Hepatocyte (in vitro differentiated cells): Measurements from ENCODE around the gene MIR17HG. TPM values are rescaled to one million over a fixed set of nuclear protein-coding genes. Genes with fewer than 3 reads are reported as not detected.
"Not testable (repeated sequence)": the region's sequence is repeated elsewhere in the genome, so short reads cannot be mapped to it uniquely, and the experiment has no call there.

Experiments
- DNase-seq: peaks from one replicate; pipeline ENCODE4 v3.0.0-alpha.2; 2016; ENCODE audit warnings: low spot score
- H2AFZ ChIP-seq: fragments of 200-600 bp; sonication (generic); 2 replicates; pipeline ENCODE4 v1.6.0; 2016; ENCODE audit warnings: antibody characterized with exemption, mild to moderate bottlenecking
- H3K27ac ChIP-seq: fragments of 200-600 bp; sonication (generic); 2 replicates; pipeline ENCODE4 v1.5.1; 2016; ENCODE audit warnings: mild to moderate bottlenecking
- H3K27me3 ChIP-seq: fragments of 200-600 bp; sonication (generic); 2 replicates; pipeline ENCODE4 v1.6.1; 2016
- H3K36me3 ChIP-seq: fragments of 200-600 bp; sonication (generic); replicated peaks from 2 replicates; pipeline ENCODE4 v1.5.1; 2016; ENCODE audit warnings: low read depth; ENCODE audit not compliant: insufficient read depth
- H3K4me1 ChIP-seq: fragments of 200-600 bp; sonication (generic); 2 replicates; pipeline ENCODE4 v1.5.1; 2016; ENCODE audit warnings: mild to moderate bottlenecking, moderate library complexity; ENCODE audit not compliant: insufficient read depth
- H3K4me2 ChIP-seq: fragments of 200-600 bp; sonication (generic); 2 replicates; pipeline ENCODE4 v1.6.0; 2016
- H3K4me3 ChIP-seq: fragments of 200-600 bp; sonication (generic); 2 replicates; pipeline ENCODE4 v1.5.1; 2016; ENCODE audit warnings: mild to moderate bottlenecking
- H3K79me2 ChIP-seq: fragments of 200-600 bp; sonication (generic); 2 replicates; pipeline ENCODE4 v1.6.0; 2017; ENCODE audit warnings: mild to moderate bottlenecking
- H3K9me2 ChIP-seq: fragments of 200-600 bp; sonication (generic); replicated peaks from 2 replicates; pipeline ENCODE4 v1.6.0; 2017; ENCODE audit warnings: mild to moderate bottlenecking; ENCODE audit not compliant: insufficient read depth
- H3K9me3 ChIP-seq: fragments of 200-600 bp; sonication (generic); 2 replicates; pipeline ENCODE4 v1.5.1; 2016; ENCODE audit warnings: low read depth, mild to moderate bottlenecking
- H4K20me1 ChIP-seq: fragments of 200-600 bp; sonication (generic); 2 replicates; pipeline ENCODE4 v1.6.0; 2016; ENCODE audit warnings: mild to moderate bottlenecking; ENCODE audit not compliant: insufficient read depth, poor library complexity, severe bottlenecking
- EZH2 ChIP-seq: fragments of 200-600 bp; sonication (generic); IDR thresholded peaks from 2 replicates; pipeline ENCODE4 v1.6.1; 2016; ENCODE audit warnings: antibody characterized with exemption, mild to moderate bottlenecking, borderline replicate concordance
- EZH2phosphoT487 ChIP-seq: fragments of 200-600 bp; sonication (generic); IDR thresholded peaks from one replicate; pipeline ENCODE4 v1.6.1; 2018; ENCODE audit warnings: antibody characterized with exemption, mild to moderate bottlenecking, low read depth, moderate library complexity; ENCODE audit not compliant: unreplicated experiment, severe bottlenecking
- WGBS: methylation state at CpG from one replicate; pipeline ENCODE4 v1.1.6; 2016; ENCODE audit warnings: low lambda C conversion rate; ENCODE audit errors: missing lambda C conversion rate; 5-methylcytosine and 5-hydroxymethylcytosine counted together
- polyA plus RNA-seq: library from polyadenylated mRNA; unstranded; fragments of >200 nt; fragmentation: Nextera tagmentation; extraction: Ambion mirVana; gene quantifications from 2 replicates; pipeline ENCODE4 v1.2.1, GENCODE V29; 2016
- total RNA-seq: library from RNA; depleted of rRNA; stranded (reverse); fragments of >200 nt; gene quantifications from 2 replicates; pipeline ENCODE4 v1.2.3, GENCODE V29; 2014
- TF ChIP-seq, protein P1 (sequence below): fragments of 200-600 bp; sonication (generic); IDR thresholded peaks from 2 replicates; pipeline ENCODE4 v1.5.1; 2016; ENCODE audit warnings: antibody characterized with exemption, mild to moderate bottlenecking; ENCODE audit not compliant: poor library complexity

Gene MIR17HG
- total and polyA plus RNA-seq, 2 experiments from 2014 or later, result 2.6 to 8.4 TPM

- Histone ChIP-seq H3K27me3 (peaks cover under 1% of the 10 kb centered on the region), H3K79me2 (peaks cover 48% of the 10 kb centered on the region), H3K36me3 (no peaks in the 10 kb centered on the region), H2AFZ (no peak overlapping the region), H3K4me3 (no peak overlapping the region), H3K4me1 (peaks cover 34% of the 10 kb centered on the region), H3K9me2 (no peaks in the 10 kb centered on the region), H3K4me2 (peak overlapping the region; percentile 83), H4K20me1 (peaks cover 43% of the 10 kb centered on the region), H3K9me3 (no peaks in the 10 kb centered on the region), H3K27ac (no peak overlapping the region)
- WGBS, result 83% methylated on average over 5 of the region's 5 CpGs
- DNase-seq, result no peak
- TF ChIP-seq EZH2phosphoT487 (no peak), EZH2 (no peak)
- TF ChIP-seq, protein P1, sequence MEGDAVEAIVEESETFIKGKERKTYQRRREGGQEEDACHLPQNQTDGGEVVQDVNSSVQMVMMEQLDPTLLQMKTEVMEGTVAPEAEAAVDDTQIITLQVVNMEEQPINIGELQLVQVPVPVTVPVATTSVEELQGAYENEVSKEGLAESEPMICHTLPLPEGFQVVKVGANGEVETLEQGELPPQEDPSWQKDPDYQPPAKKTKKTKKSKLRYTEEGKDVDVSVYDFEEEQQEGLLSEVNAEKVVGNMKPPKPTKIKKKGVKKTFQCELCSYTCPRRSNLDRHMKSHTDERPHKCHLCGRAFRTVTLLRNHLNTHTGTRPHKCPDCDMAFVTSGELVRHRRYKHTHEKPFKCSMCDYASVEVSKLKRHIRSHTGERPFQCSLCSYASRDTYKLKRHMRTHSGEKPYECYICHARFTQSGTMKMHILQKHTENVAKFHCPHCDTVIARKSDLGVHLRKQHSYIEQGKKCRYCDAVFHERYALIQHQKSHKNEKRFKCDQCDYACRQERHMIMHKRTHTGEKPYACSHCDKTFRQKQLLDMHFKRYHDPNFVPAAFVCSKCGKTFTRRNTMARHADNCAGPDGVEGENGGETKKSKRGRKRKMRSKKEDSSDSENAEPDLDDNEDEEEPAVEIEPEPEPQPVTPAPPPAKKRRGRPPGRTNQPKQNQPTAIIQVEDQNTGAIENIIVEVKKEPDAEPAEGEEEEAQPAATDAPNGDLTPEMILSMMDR, result no peak
These were observed 3.6 kb downstream of the MIR17HG start for GRCh38 chr13:91351123-91351522.

GRCh38 chr13:91351980-91352379 lies 4.5 kb downstream of the MIR17HG start:
- peaks cover 48% of the 10 kb centered on the region for H3K79me2 ChIP-seq
- no peak for DNase-seq
- H3K27ac ChIP-seq, result no peak overlapping the region
- TF ChIP-seq, protein P1, result no peak
- TF ChIP-seq EZH2, result no peak
- no peak for TF ChIP-seq EZH2phosphoT487
- H3K4me1 ChIP-seq, result peaks cover 34% of the 10 kb centered on the region
- no peaks in the 10 kb centered on the region for H3K27me3 ChIP-seq
- no peak overlapping the region for H2AFZ ChIP-seq
- no peaks in the 10 kb centered on the region for H3K36me3 ChIP-seq
- H3K4me2 ChIP-seq, result peak overlapping the region; percentile 30
- H3K4me3 ChIP-seq, result no peak overlapping the region
- no peaks in the 10 kb centered on the region for H3K9me2 ChIP-seq
- H3K9me3 ChIP-seq, result no peaks in the 10 kb centered on the region
- H4K20me1 ChIP-seq, result peaks cover 43% of the 10 kb centered on the region
- 88% methylated on average over 2 of the region's 2 CpGs for WGBS

DNA sequence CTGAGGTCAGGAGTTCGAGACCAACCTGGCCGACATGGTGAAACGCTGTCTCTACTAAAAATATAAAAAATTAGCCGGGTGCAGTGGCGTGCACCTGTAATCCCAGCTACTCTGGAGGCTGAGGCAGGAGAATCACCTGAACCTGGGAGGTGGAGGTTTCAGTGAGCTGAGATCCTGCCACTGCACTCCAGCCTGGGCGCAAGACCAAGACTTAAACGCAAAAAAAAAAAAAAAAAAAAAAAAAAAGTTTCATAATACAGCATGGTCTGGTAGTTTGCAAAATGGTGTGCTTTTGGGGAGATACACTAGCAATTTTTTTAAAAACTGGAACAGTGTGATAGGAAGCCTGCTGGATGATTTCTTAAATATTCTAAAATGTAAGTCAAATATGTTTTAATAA lies 5.4 kb downstream of the MIR17HG start:
- not testable (repeated sequence) for H3K27me3 ChIP-seq, H3K4me3 ChIP-seq, DNase-seq, H3K4me2 ChIP-seq, H3K36me3 ChIP-seq, H3K9me3 ChIP-seq, H3K9me2 ChIP-seq, H2AFZ ChIP-seq, H3K27ac ChIP-seq
- Histone ChIP-seq H4K20me1 (peaks cover 43% of the 10 kb centered on the region), H3K4me1 (peaks cover 34% of the 10 kb centered on the region), H3K79me2 (peaks cover 48% of the 10 kb centered on the region)
- 85% methylated on average over 7 of the region's 7 CpGs for WGBS

- no peak for TF ChIP-seq EZH2
- TF ChIP-seq, protein P1, result no peak
- no peak for TF ChIP-seq EZH2phosphoT487
- no peaks in the 10 kb centered on the region for H3K9me2 ChIP-seq
- no peaks in the 10 kb centered on the region for H3K36me3 ChIP-seq
- no peak overlapping the region for H3K4me2 ChIP-seq
- no peaks in the 10 kb centered on the region for H3K27me3 ChIP-seq
- no peak overlapping the region for H3K4me3 ChIP-seq
- no peak for DNase-seq
- peaks cover 34% of the 10 kb centered on the region for H3K4me1 ChIP-seq
- H2AFZ ChIP-seq, result no peak overlapping the region
- WGBS, result 52% methylated on average over 1 of the region's 1 CpG
- peaks cover 43% of the 10 kb centered on the region for H4K20me1 ChIP-seq
- H3K9me3 ChIP-seq, result no peaks in the 10 kb centered on the region
- H3K27ac ChIP-seq, result no peak overlapping the region
- peaks cover 48% of the 10 kb centered on the region for H3K79me2 ChIP-seq
These were observed 6.0 kb downstream of the MIR17HG start for GRCh38 chr13:91353494-91353893.
